Measurements from ENCODE around the gene CYTH1.
A peak's percentile ranks its signal among the peaks of the same experiment; 100 is the strongest.

Gene CYTH1

DNA sequence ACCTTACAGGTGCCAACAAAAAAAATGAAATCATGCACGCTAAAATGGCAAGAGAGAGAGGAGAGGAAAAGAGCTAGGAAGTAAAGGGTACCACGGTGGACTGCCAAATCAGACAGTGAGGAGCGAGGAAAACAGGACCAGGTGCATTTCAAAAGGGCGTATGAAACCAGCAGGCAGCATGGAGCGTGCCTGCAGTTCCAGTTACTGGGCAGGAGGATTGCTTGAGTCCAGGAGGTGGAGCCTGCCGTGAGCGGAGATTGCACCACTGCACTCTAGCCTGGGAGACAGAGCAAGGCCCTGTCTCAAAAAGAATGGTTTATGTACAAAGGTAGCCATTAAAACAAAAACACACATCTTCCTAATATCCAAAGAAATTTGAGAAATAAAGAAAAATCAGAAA is 42.2 kb upstream of the CYTH1 start:
- TF ChIP-seq, protein P1, sequence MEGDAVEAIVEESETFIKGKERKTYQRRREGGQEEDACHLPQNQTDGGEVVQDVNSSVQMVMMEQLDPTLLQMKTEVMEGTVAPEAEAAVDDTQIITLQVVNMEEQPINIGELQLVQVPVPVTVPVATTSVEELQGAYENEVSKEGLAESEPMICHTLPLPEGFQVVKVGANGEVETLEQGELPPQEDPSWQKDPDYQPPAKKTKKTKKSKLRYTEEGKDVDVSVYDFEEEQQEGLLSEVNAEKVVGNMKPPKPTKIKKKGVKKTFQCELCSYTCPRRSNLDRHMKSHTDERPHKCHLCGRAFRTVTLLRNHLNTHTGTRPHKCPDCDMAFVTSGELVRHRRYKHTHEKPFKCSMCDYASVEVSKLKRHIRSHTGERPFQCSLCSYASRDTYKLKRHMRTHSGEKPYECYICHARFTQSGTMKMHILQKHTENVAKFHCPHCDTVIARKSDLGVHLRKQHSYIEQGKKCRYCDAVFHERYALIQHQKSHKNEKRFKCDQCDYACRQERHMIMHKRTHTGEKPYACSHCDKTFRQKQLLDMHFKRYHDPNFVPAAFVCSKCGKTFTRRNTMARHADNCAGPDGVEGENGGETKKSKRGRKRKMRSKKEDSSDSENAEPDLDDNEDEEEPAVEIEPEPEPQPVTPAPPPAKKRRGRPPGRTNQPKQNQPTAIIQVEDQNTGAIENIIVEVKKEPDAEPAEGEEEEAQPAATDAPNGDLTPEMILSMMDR (IDR thresholded peaks at IDR 0.05; ENCODE audit: low read length, missing control alignments) = no peak
- no peak overlapping the region for H3K4me3 ChIP-seq (replicated peaks; ENCODE audit: low read depth, low read length)
- DNase-seq (ENCODE audit: low read depth) = no peak

DNA sequence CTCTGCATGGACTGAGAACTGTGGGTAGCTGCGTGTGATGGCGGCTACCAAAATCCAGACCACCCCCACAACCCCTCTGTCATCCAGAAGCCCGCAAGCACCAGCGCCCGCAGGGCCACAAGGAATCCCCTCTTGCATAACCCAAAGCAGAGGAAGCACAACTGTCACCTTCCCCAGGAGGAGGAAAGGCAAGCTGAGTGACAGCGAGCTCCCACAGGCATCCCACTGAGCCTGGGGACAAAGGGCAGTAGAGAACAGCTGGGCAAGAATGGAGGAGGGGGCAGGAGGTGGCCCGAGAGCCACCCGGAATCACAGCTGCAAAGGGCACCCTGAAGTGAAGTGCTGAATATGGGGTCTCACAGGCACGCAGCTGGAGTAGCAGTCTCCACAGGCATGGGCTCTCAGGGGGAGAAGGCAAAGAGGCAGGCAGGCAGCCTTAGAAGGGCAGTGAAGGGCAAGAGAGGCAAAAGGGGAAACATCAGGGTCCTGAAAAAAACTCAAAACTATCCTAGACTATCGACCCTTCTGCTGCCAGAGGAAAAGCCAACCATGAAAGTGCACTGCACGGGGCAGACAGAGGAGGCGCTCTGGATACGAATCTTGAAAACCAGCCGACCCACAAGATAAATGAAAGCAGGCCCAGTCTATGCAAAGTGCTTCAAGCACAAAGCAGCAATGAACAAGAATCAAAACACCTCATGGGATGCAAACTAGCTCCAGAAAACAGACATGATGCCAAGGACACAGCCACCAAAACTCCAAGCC is 41.4 kb upstream of the CYTH1 start:
- TF ChIP-seq, protein P1 (IDR thresholded peaks at IDR 0.05; ENCODE audit: low read length, missing control alignments) = no peak
- DNase-seq (ENCODE audit: low read depth) = no peak
- no peak overlapping the region for H3K4me3 ChIP-seq (replicated peaks; ENCODE audit: low read depth, low read length)

DNA sequence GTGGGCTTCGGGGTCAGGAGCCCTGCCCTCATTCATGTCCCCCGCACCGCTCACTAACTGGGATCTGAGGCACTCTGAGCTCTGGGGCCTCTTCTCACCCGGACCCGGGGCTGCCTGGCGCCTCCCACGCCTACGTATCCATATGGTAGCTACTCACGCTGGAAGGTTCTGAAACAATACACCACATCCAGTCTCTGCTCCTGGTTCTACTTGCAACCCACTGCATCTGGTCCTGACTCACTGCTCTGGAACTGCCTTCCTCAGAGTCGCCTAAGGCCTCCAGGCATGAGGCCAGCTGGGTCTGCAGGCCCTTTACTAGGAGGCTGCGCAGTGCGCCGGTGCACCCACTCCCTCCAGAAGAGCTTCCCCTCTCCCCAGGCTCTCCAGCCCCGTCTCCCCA is 40.5 kb upstream of the CYTH1 start:
- DNase-seq (ENCODE audit: low read depth) = peak; percentile 87
- TF ChIP-seq, protein P1 (IDR thresholded peaks at IDR 0.05; ENCODE audit: low read length, missing control alignments) = no peak
- no peak overlapping the region for H3K4me3 ChIP-seq (replicated peaks; ENCODE audit: low read depth, low read length)

DNA sequence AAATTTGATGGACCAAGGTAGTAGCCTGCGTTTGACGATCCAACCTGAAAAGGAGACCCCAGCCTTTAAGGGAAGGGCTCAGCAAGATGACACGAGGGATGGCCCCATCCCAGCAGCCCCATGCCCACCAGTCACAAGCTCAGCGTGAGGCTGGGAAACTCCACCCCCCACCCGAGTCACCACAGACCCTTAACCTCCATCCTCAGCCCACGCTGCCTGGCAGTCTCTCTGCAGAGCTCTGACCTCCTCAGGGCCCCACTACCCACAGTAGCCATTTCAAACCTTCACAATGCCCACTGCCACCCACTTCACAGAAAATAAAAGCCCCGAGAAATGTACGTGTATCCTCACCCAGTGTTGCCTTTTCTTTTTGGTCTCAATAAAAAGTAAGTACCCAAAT is 39.9 kb upstream of the CYTH1 start:
- TF ChIP-seq, protein P1 (IDR thresholded peaks at IDR 0.05; ENCODE audit: low read length, missing control alignments) = no peak
- no peak for DNase-seq (ENCODE audit: low read depth)
- no peak overlapping the region for H3K4me3 ChIP-seq (replicated peaks; ENCODE audit: low read depth, low read length)

DNA sequence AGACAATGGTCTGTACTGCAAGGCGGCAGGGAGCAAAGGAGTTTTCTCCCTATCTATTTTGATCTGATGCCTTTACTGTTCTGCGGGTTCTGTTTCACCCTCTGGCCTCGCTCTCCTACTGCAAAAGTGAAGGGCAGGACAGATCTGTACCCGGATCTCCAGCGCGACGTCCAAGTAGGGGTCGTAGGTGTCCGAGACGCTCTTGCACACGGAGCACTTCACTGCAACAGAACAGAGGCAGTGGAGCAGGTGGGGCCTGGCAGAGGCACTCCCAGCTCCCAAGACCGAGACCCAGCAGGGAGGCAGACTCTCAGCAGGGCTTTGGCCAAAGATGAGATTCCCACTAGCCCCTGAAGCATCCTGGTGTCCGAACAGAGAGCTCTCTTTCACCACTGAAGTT is 38.8 kb upstream of the CYTH1 start:
- TF ChIP-seq, protein P1 (IDR thresholded peaks at IDR 0.05; ENCODE audit: low read length, missing control alignments) = no peak
- no peak for DNase-seq (ENCODE audit: low read depth)
- no peak overlapping the region for H3K4me3 ChIP-seq (replicated peaks; ENCODE audit: low read depth, low read length)

DNA sequence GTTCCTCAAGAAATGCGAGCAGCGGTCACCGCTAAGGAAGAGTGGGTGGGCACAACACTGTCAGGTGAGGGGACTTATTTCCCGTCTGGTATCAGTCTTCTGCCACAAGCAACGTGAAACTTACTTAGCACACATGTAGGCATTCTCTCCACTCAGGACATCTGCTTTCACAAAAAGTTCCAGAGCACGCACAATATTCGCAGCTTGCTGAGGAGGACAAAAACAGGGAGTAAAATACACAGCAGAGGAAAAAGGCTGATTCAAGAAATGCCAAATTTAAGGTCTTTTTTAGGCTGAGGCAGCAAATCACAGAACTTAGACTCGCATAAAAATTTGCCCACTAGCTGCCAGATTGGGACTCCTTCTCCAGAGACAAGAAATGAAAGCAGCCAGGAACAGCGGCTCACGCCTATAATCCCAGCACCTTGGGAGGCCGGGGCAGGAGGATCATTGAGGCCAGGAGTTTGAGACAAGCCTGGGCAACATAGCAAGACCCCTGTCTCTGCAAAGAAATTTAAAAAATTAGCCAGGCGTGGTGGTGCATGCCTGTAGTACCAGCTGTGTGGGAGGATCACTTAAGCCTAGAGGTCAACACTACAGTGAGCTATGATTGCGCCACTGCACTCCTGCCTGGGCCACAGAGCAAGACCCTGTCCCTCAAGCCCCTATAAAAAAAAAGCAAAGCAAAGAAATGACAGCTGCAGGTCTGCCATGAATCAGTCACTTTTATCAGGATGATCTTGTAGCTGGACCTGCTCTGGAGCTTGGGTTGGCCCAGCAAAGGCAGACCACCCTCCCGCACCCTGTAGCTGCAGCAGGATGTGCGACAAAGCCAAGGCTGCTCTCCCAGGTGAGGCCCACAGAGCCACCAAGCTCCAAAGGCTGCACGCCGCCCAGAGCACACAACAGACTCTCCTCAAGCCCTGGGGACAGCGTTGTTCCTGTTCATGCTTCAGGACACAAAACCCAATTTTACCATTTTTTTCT is 38.0 kb upstream of the CYTH1 start:
- no peak overlapping the region for H3K4me3 ChIP-seq (replicated peaks; ENCODE audit: low read depth, low read length)
- TF ChIP-seq, protein P1 (IDR thresholded peaks at IDR 0.05; ENCODE audit: low read length, missing control alignments) = no peak
- no peak for DNase-seq (ENCODE audit: low read depth)

All from fibroblast of pulmonary artery (primary cell).